ENCODE data around the gene VAPA.

Gene VAPA

GRCh38 chr18:9949861-9950260 lies 36.0 kb downstream of the VAPA start:
- H3K9me3 ChIP-seq (ENCODE audit: control insufficient read depth, insufficient read depth, low read length), result no peaks in the 10 kb centered on the region
- no peak overlapping the region for H3K9ac ChIP-seq (ENCODE audit: low read depth, low read length)
- H3K27me3 ChIP-seq (ENCODE audit: control insufficient read depth, insufficient read depth, low read length), result no peaks in the 10 kb centered on the region
- peaks cover 2% of the 10 kb centered on the region for H3K4me1 ChIP-seq (ENCODE audit: control insufficient read depth, insufficient read depth, low read length)
- no peak overlapping the region for H3K4me3 ChIP-seq (ENCODE audit: low read depth, low read length)
- H3K36me3 ChIP-seq (ENCODE audit: control insufficient read depth, insufficient read depth, low read length), result no peaks in the 10 kb centered on the region

- no peaks in the 10 kb centered on the region for H3K36me3 ChIP-seq (ENCODE audit: control insufficient read depth, insufficient read depth, low read length)
- H3K9ac ChIP-seq (ENCODE audit: low read depth, low read length), result no peak overlapping the region
- H3K4me1 ChIP-seq (ENCODE audit: control insufficient read depth, insufficient read depth, low read length), result peaks cover 2% of the 10 kb centered on the region
- no peaks in the 10 kb centered on the region for H3K9me3 ChIP-seq (ENCODE audit: control insufficient read depth, insufficient read depth, low read length)
- H3K4me3 ChIP-seq (ENCODE audit: low read depth, low read length), result no peak overlapping the region
- no peaks in the 10 kb centered on the region for H3K27me3 ChIP-seq (ENCODE audit: control insufficient read depth, insufficient read depth, low read length)
Measured at GRCh38 chr18:9950289-9951016, 36.6 kb downstream of the VAPA start.

GRCh38 chr18:9951022-9951859 lies 37.4 kb downstream of the VAPA start:
- H3K9ac ChIP-seq (ENCODE audit: low read depth, low read length), result no peak overlapping the region
- H3K4me1 ChIP-seq (ENCODE audit: control insufficient read depth, insufficient read depth, low read length), result peaks cover 2% of the 10 kb centered on the region
- H3K36me3 ChIP-seq (ENCODE audit: control insufficient read depth, insufficient read depth, low read length), result no peaks in the 10 kb centered on the region
- H3K9me3 ChIP-seq (ENCODE audit: control insufficient read depth, insufficient read depth, low read length), result no peaks in the 10 kb centered on the region
- no peak overlapping the region for H3K4me3 ChIP-seq (ENCODE audit: low read depth, low read length)
- no peaks in the 10 kb centered on the region for H3K27me3 ChIP-seq (ENCODE audit: control insufficient read depth, insufficient read depth, low read length)

GRCh38 chr18:9952633-9953416 lies 39.0 kb downstream of the VAPA start:
- H3K9me3 ChIP-seq (ENCODE audit: control insufficient read depth, insufficient read depth, low read length), result no peaks in the 10 kb centered on the region
- peaks cover 2% of the 10 kb centered on the region for H3K4me1 ChIP-seq (ENCODE audit: control insufficient read depth, insufficient read depth, low read length)
- no peak overlapping the region for H3K4me3 ChIP-seq (ENCODE audit: low read depth, low read length)
- H3K27me3 ChIP-seq (ENCODE audit: control insufficient read depth, insufficient read depth, low read length), result no peaks in the 10 kb centered on the region
- H3K9ac ChIP-seq (ENCODE audit: low read depth, low read length), result no peak overlapping the region
- H3K36me3 ChIP-seq (ENCODE audit: control insufficient read depth, insufficient read depth, low read length), result no peaks in the 10 kb centered on the region

GRCh38 chr18:9958861-9959399 lies 45.1 kb downstream of the VAPA start:
- Histone ChIP-seq H3K9me3 (ENCODE audit: control insufficient read depth, insufficient read depth, low read length) (no peaks in the 10 kb centered on the region), H3K9ac (ENCODE audit: low read depth, low read length) (no peak overlapping the region), H3K36me3 (ENCODE audit: control insufficient read depth, insufficient read depth, low read length) (no peaks in the 10 kb centered on the region), H3K4me3 (ENCODE audit: low read depth, low read length) (no peak overlapping the region), H3K4me1 (ENCODE audit: control insufficient read depth, insufficient read depth, low read length) (peaks cover 10% of the 10 kb centered on the region), H3K27me3 (ENCODE audit: control insufficient read depth, insufficient read depth, low read length) (no peaks in the 10 kb centered on the region)

- Histone ChIP-seq H3K4me1 (ENCODE audit: control insufficient read depth, insufficient read depth, low read length) (peaks cover 10% of the 10 kb centered on the region), H3K27me3 (ENCODE audit: control insufficient read depth, insufficient read depth, low read length) (no peaks in the 10 kb centered on the region), H3K9ac (ENCODE audit: low read depth, low read length) (no peak overlapping the region), H3K9me3 (ENCODE audit: control insufficient read depth, insufficient read depth, low read length) (no peaks in the 10 kb centered on the region), H3K4me3 (ENCODE audit: low read depth, low read length) (no peak overlapping the region), H3K36me3 (ENCODE audit: control insufficient read depth, insufficient read depth, low read length) (no peaks in the 10 kb centered on the region)
Measured at GRCh38 chr18:9959564-9959963, 45.7 kb downstream of the VAPA start.

GRCh38 chr18:9960258-9960904 lies 46.6 kb downstream of the VAPA start:
- no peak overlapping the region for H3K4me3 ChIP-seq (ENCODE audit: low read depth, low read length)
- H3K27me3 ChIP-seq (ENCODE audit: control insufficient read depth, insufficient read depth, low read length), result no peaks in the 10 kb centered on the region
- H3K9me3 ChIP-seq (ENCODE audit: control insufficient read depth, insufficient read depth, low read length), result no peaks in the 10 kb centered on the region
- H3K4me1 ChIP-seq (ENCODE audit: control insufficient read depth, insufficient read depth, low read length), result peaks cover 10% of the 10 kb centered on the region
- no peaks in the 10 kb centered on the region for H3K36me3 ChIP-seq (ENCODE audit: control insufficient read depth, insufficient read depth, low read length)
- no peak overlapping the region for H3K9ac ChIP-seq (ENCODE audit: low read depth, low read length)

GRCh38 chr18:9961041-9961440 lies 47.2 kb downstream of the VAPA start:
- no peak overlapping the region for H3K9ac ChIP-seq (ENCODE audit: low read depth, low read length)
- H3K4me1 ChIP-seq (ENCODE audit: control insufficient read depth, insufficient read depth, low read length), result peaks cover 10% of the 10 kb centered on the region
- H3K4me3 ChIP-seq (ENCODE audit: low read depth, low read length), result no peak overlapping the region
- no peaks in the 10 kb centered on the region for H3K36me3 ChIP-seq (ENCODE audit: control insufficient read depth, insufficient read depth, low read length)
- H3K27me3 ChIP-seq (ENCODE audit: control insufficient read depth, insufficient read depth, low read length), result no peaks in the 10 kb centered on the region
- H3K9me3 ChIP-seq (ENCODE audit: control insufficient read depth, insufficient read depth, low read length), result no peaks in the 10 kb centered on the region

GRCh38 chr18:9965711-9966624 lies 52.2 kb downstream of the VAPA start:
- Histone ChIP-seq H3K9ac (ENCODE audit: low read depth, low read length) (no peak overlapping the region), H3K4me1 (ENCODE audit: control insufficient read depth, insufficient read depth, low read length) (no peaks in the 10 kb centered on the region), H3K36me3 (ENCODE audit: control insufficient read depth, insufficient read depth, low read length) (no peaks in the 10 kb centered on the region), H3K27me3 (ENCODE audit: control insufficient read depth, insufficient read depth, low read length) (no peaks in the 10 kb centered on the region), H3K9me3 (ENCODE audit: control insufficient read depth, insufficient read depth, low read length) (no peaks in the 10 kb centered on the region), H3K4me3 (ENCODE audit: low read depth, low read length) (no peak overlapping the region)

- Histone ChIP-seq H3K4me3 (ENCODE audit: low read depth, low read length) (no peak overlapping the region), H3K9ac (ENCODE audit: low read depth, low read length) (no peak overlapping the region), H3K9me3 (ENCODE audit: control insufficient read depth, insufficient read depth, low read length) (no peaks in the 10 kb centered on the region), H3K36me3 (ENCODE audit: control insufficient read depth, insufficient read depth, low read length) (no peaks in the 10 kb centered on the region), H3K4me1 (ENCODE audit: control insufficient read depth, insufficient read depth, low read length) (no peaks in the 10 kb centered on the region), H3K27me3 (ENCODE audit: control insufficient read depth, insufficient read depth, low read length) (no peaks in the 10 kb centered on the region)
Measured at GRCh38 chr18:9968081-9968848, 54.4 kb downstream of the VAPA start.
